ENCODE measurements around the gene ZC3H18. TPM values are rescaled to one million over a fixed set of nuclear protein-coding genes. Genes with fewer than 3 reads are reported as not detected.

Gene ZC3H18
- total and polyA plus RNA-seq, 2 donors (not counting 1 experiment from before 2014, with no cell fraction given): 7.9 to 9.4 TPM

GRCh38 chr16:88671806-88672205, 101.6 kb downstream of the ZC3H18 start:
- Histone ChIP-seq H2AFZ (ENCODE audit: low read length) (no peak overlapping the region), H3K36me3 (ENCODE audit: control insufficient read depth, insufficient read depth, low read length) (peaks cover 2% of the 10 kb centered on the region), H4K20me1 (ENCODE audit: control insufficient read depth, extremely low read depth, insufficient read depth, low read length) (no peaks in the 10 kb centered on the region), H3K4me2 (ENCODE audit: extremely low read depth, insufficient read depth, low read length) (no peak overlapping the region), H3K27me3 (ENCODE audit: control insufficient read depth, insufficient read depth, low read length) (no peaks in the 10 kb centered on the region), H3K9ac (ENCODE audit: insufficient read depth, low read length) (no peak overlapping the region), H3K79me2 (ENCODE audit: control insufficient read depth, insufficient read depth, low read length) (no peaks in the 10 kb centered on the region), H3K9me3 (ENCODE audit: control insufficient read depth, insufficient read depth, low read depth, low read length) (no peaks in the 10 kb centered on the region), H3K27ac (ENCODE audit: insufficient read depth, low read length) (no peak overlapping the region), H3K4me1 (ENCODE audit: control insufficient read depth, extremely low read depth, insufficient read depth, low read length) (no peaks in the 10 kb centered on the region), H3K4me3 (replicated peaks in 1 of 4; ENCODE audit: control extremely low read depth in 1 of 4, insufficient read depth in 1 of 4, low read depth in 3 of 4, low read length in 4 of 4) (no peak overlapping the region)
- TF ChIP-seq CTCF (conservative IDR thresholded peaks at IDR 0.05 in 1 of 2, IDR thresholded peaks at IDR 0.05 in 1 of 2; ENCODE audit: low read depth in 1 of 2, low read length in 2 of 2): no peak
- no peak for TF ChIP-seq EZH2 (IDR thresholded peaks at IDR 0.05; ENCODE audit: low read length, missing control alignments)
- no peak for DNase-seq (ENCODE audit: low read depth in 2 of 2)

- H3K36me3 ChIP-seq (ENCODE audit: control insufficient read depth, insufficient read depth, low read length): peaks cover 2% of the 10 kb centered on the region
- DNase-seq (ENCODE audit: low read depth in 2 of 2): no peak
Observed at GRCh38 chr16:88672776-88673175, 102.6 kb downstream of the ZC3H18 start.

GRCh38 chr16:88673716-88674379, 103.6 kb downstream of the ZC3H18 start:
- H3K4me3 ChIP-seq (replicated peaks in 1 of 4; ENCODE audit: control extremely low read depth in 1 of 4, insufficient read depth in 1 of 4, low read depth in 3 of 4, low read length in 4 of 4): no peak overlapping the region
- no peaks in the 10 kb centered on the region for H3K9me3 ChIP-seq (ENCODE audit: control insufficient read depth, insufficient read depth, low read depth, low read length)
- H3K9ac ChIP-seq (ENCODE audit: insufficient read depth, low read length): no peak overlapping the region
- DNase-seq (ENCODE audit: low read depth in 2 of 2): no peak
- H3K79me2 ChIP-seq (ENCODE audit: control insufficient read depth, insufficient read depth, low read length): no peaks in the 10 kb centered on the region
- H2AFZ ChIP-seq (ENCODE audit: low read length): no peak overlapping the region
- TF ChIP-seq EZH2 (IDR thresholded peaks at IDR 0.05; ENCODE audit: low read length, missing control alignments): no peak
- no peak for TF ChIP-seq CTCF (conservative IDR thresholded peaks at IDR 0.05 in 1 of 2, IDR thresholded peaks at IDR 0.05 in 1 of 2; ENCODE audit: low read depth in 1 of 2, low read length in 2 of 2)
- H3K36me3 ChIP-seq (ENCODE audit: control insufficient read depth, insufficient read depth, low read length): peaks cover 2% of the 10 kb centered on the region
- H3K4me1 ChIP-seq (ENCODE audit: control insufficient read depth, extremely low read depth, insufficient read depth, low read length): no peaks in the 10 kb centered on the region
- H3K27ac ChIP-seq (ENCODE audit: insufficient read depth, low read length): no peak overlapping the region
- no peak overlapping the region for H3K4me2 ChIP-seq (ENCODE audit: extremely low read depth, insufficient read depth, low read length)
- no peaks in the 10 kb centered on the region for H4K20me1 ChIP-seq (ENCODE audit: control insufficient read depth, extremely low read depth, insufficient read depth, low read length)
- H3K27me3 ChIP-seq (ENCODE audit: control insufficient read depth, insufficient read depth, low read length): peaks cover 4% of the 10 kb centered on the region

More at GRCh38 chr16:88672776-88673175, 102.6 kb downstream of the ZC3H18 start:
- Histone ChIP-seq H3K79me2 (ENCODE audit: control insufficient read depth, insufficient read depth, low read length) (no peaks in the 10 kb centered on the region), H2AFZ (ENCODE audit: low read length) (no peak overlapping the region), H3K4me3 (replicated peaks in 1 of 4; ENCODE audit: control extremely low read depth in 1 of 4, insufficient read depth in 1 of 4, low read depth in 3 of 4, low read length in 4 of 4) (no peak overlapping the region), H3K9ac (ENCODE audit: insufficient read depth, low read length) (no peak overlapping the region), H3K27me3 (ENCODE audit: control insufficient read depth, insufficient read depth, low read length) (no peaks in the 10 kb centered on the region), H4K20me1 (ENCODE audit: control insufficient read depth, extremely low read depth, insufficient read depth, low read length) (no peaks in the 10 kb centered on the region), H3K27ac (ENCODE audit: insufficient read depth, low read length) (no peak overlapping the region), H3K4me1 (ENCODE audit: control insufficient read depth, extremely low read depth, insufficient read depth, low read length) (no peaks in the 10 kb centered on the region), H3K4me2 (ENCODE audit: extremely low read depth, insufficient read depth, low read length) (no peak overlapping the region), H3K9me3 (ENCODE audit: control insufficient read depth, insufficient read depth, low read depth, low read length) (no peaks in the 10 kb centered on the region)
- peak in 1 of 2 donors; percentile 47 for TF ChIP-seq CTCF (conservative IDR thresholded peaks at IDR 0.05 in 1 of 2, IDR thresholded peaks at IDR 0.05 in 1 of 2; ENCODE audit: low read depth in 1 of 2, low read length in 2 of 2)
- no peak for TF ChIP-seq EZH2 (IDR thresholded peaks at IDR 0.05; ENCODE audit: low read length, missing control alignments)
